SKM-1 treated with dmso at 0.1 percent for 144 hours (cell line): Measurements from ENCODE around the gene CHST11.

Source experiments
- DNase-seq: peaks from one replicate; lab custom pipeline; 2025; ENCODE audit not compliant: unreplicated experiment; lab: John Stamatoyannopoulos, UW

The CHST11 gene

GRCh38 chr12:104648756-104649155 is 192.0 kb downstream of the CHST11 start:
- no peak for DNase-seq

GRCh38 chr12:104649217-104649824 is 192.6 kb downstream of the CHST11 start:
- peak; percentile 7 for DNase-seq

GRCh38 chr12:104649921-104650320 is 193.2 kb downstream of the CHST11 start:
- no peak for DNase-seq

- no peak for DNase-seq
Observed at GRCh38 chr12:104650541-104650940, 193.8 kb downstream of the CHST11 start.

- DNase-seq: no peak
Observed at GRCh38 chr12:104651811-104652210, 195.1 kb downstream of the CHST11 start.

GRCh38 chr12:104652358-104652757 is 195.6 kb downstream of the CHST11 start:
- no peak for DNase-seq

- DNase-seq: no peak
Observed at GRCh38 chr12:104652910-104653309, 196.2 kb downstream of the CHST11 start.

- no peak for DNase-seq
Observed at GRCh38 chr12:104653730-104654664, 197.2 kb downstream of the CHST11 start.

GRCh38 chr12:104654665-104655609 is 198.2 kb downstream of the CHST11 start:
- no peak for DNase-seq

- no peak for DNase-seq
Observed at GRCh38 chr12:104656383-104656782, 199.6 kb downstream of the CHST11 start.

GRCh38 chr12:104656921-104657320 is 200.2 kb downstream of the CHST11 start:
- no peak for DNase-seq

GRCh38 chr12:104657726-104658484 is 201.2 kb downstream of the CHST11 start:
- no peak for DNase-seq

- no peak for DNase-seq
Observed at GRCh38 chr12:104659058-104659457, 202.3 kb downstream of the CHST11 start.

GRCh38 chr12:104662203-104662602 is 205.5 kb downstream of the CHST11 start:
- DNase-seq: no peak

- no peak for DNase-seq
Observed at GRCh38 chr12:104662908-104663307, 206.2 kb downstream of the CHST11 start.

- DNase-seq: no peak
Observed at GRCh38 chr12:104664351-104664750, 207.6 kb downstream of the CHST11 start.

GRCh38 chr12:104665296-104665695 is 208.5 kb downstream of the CHST11 start:
- DNase-seq: no peak

- no peak for DNase-seq
Observed at GRCh38 chr12:104667139-104667538, 210.4 kb downstream of the CHST11 start.

- DNase-seq: no peak
Observed at GRCh38 chr12:104668274-104668718, 211.5 kb downstream of the CHST11 start.

- no peak for DNase-seq
Observed at GRCh38 chr12:104669089-104669721, 212.5 kb downstream of the CHST11 start.
